Tibial artery (tissue), 4 donors: ENCODE results near the gene OSTM1.

Experiments used
- DNase-seq, 2 donors: peaks; one replicate each; pipeline ENCODE4 v3.0.0-alpha.2; 2019
- H3K27ac ChIP-seq, 2 donors: fragments of 200-600 bp; sonication (generic) in 1 of 2; 1 replicate in 1 of 2; 2 replicates in 1 of 2; pipeline ENCODE4 v1.5.1; 2018 to 2019; ENCODE audit warnings: mild to moderate bottlenecking in 1 of 2
- H3K27me3 ChIP-seq, 2 donors: fragments of 200-600 bp; sonication (generic) in 1 of 2; one replicate each; pipeline versions ENCODE4 v1.5.1 to v1.6.0; 2016 to 2019
- H3K36me3 ChIP-seq, 3 donors: fragments of 200-600 bp; sonication (generic) in 2 of 3; one replicate each; pipeline ENCODE4 v1.5.1; 2016 to 2019; ENCODE audit warnings: mild to moderate bottlenecking in 2 of 3
- H3K4me1 ChIP-seq, 4 donors: fragments of 200-600 bp; sonication (generic) in 2 of 4; 1 replicate in 3 of 4; 2 replicates in 1 of 4; pipeline ENCODE4 v1.5.1; 2016 to 2019
- H3K4me3 ChIP-seq, 2 donors: fragments of 200-600 bp; sonication (generic) in 1 of 2; 1 replicate in 1 of 2; 2 replicates in 1 of 2; pipeline ENCODE4 v1.5.1; 2018 to 2019; ENCODE audit warnings: mild to moderate bottlenecking in 2 of 2
- H3K9me3 ChIP-seq, 3 donors: fragments of 200-600 bp; sonication (generic) in 1 of 3; one replicate each; pipeline ENCODE4 v1.5.1; 2016 to 2019
- intact Hi-C: fragments of 100-400 bp; cut with DNase I; formaldehyde crosslinking; loops from one replicate; pipeline ENCODE4 v1.15.0; 2023; ENCODE audit warnings: low total_unique reads
- TF ChIP-seq, protein P1 (sequence below), 2 experiments: fragments of 200-600 bp in 1 of 2; fragments of 450-650 bp in 1 of 2; IDR thresholded peaks; one replicate each; pipeline ENCODE4 v1.5.1; 2017 to 2019; ENCODE audit warnings: antibody characterized with exemption in 2 of 2, mild to moderate bottlenecking in 1 of 2, moderate library complexity in 1 of 2

OSTM1 gene

GRCh38 chr6:107991772-107992550, 82.6 kb downstream of the OSTM1 start:
- no peak overlapping the region for H3K4me3 ChIP-seq
- TF ChIP-seq, protein P1, sequence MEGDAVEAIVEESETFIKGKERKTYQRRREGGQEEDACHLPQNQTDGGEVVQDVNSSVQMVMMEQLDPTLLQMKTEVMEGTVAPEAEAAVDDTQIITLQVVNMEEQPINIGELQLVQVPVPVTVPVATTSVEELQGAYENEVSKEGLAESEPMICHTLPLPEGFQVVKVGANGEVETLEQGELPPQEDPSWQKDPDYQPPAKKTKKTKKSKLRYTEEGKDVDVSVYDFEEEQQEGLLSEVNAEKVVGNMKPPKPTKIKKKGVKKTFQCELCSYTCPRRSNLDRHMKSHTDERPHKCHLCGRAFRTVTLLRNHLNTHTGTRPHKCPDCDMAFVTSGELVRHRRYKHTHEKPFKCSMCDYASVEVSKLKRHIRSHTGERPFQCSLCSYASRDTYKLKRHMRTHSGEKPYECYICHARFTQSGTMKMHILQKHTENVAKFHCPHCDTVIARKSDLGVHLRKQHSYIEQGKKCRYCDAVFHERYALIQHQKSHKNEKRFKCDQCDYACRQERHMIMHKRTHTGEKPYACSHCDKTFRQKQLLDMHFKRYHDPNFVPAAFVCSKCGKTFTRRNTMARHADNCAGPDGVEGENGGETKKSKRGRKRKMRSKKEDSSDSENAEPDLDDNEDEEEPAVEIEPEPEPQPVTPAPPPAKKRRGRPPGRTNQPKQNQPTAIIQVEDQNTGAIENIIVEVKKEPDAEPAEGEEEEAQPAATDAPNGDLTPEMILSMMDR (IDR thresholded peaks at IDR 0.05): no peak
- no peak overlapping the region for H3K27ac ChIP-seq
- H3K36me3 ChIP-seq: no peaks in the 10 kb centered on the region
- H3K9me3 ChIP-seq: no peaks in the 10 kb centered on the region
- no peak for DNase-seq
- H3K27me3 ChIP-seq: no peaks in the 10 kb centered on the region
- H3K4me1 ChIP-seq: no peaks in the 10 kb centered on the region
- intact Hi-C loops: no loop called here
